Endometrial microvascular endothelial cells (primary cell): ENCODE data around the gene TMTC3. TPM values are rescaled to one million over a fixed set of nuclear protein-coding genes. Genes with fewer than 3 reads are reported as not detected.
"Not testable (repeated sequence)": the region's sequence is repeated elsewhere in the genome, so short reads cannot be mapped to it uniquely, and the experiment has no call there.

Experiments
- in situ Hi-C: cut with HindIII; loops from 2 replicates; pipeline ENCODE4 v1.10.0; 2017; ENCODE audit warnings: low sequenced_read_pairs, low pct_unique_long_range_greater_than_20kb; ENCODE audit errors: inconsistent ontology term
- total RNA-seq: library from RNA; depleted of rRNA; stranded (reverse); fragments of >200 nt; gene quantifications from one replicate; pipeline ENCODE4 v1.2.3, GENCODE V29; 2015; ENCODE audit errors: inconsistent ontology term

The TMTC3 gene
- total RNA-seq, result 67.6 TPM

GRCh38 chr12:88141774-88142609, at the start of gene TMTC3, which contains the start of gene CEP290:
TMTC3 (plus strand) TSS chr12:88142307; CDS start chr12:88148316, 6,009 bp downstream.
CEP290 (minus strand) TSS chr12:88142088; CDS start chr12:88141307, 781 bp downstream.
- in situ Hi-C loops, result no loop called here

GRCh38 chr12:88092771-88093170, 49.3 kb upstream of the TMTC3 start:
- in situ Hi-C loops, result no loop called here

GRCh38 chr12:88093573-88093972, 48.5 kb upstream of the TMTC3 start:
- in situ Hi-C loops, result no loop called here

- in situ Hi-C loops, result no loop called here
Measured at GRCh38 chr12:88108021-88108420, 34.1 kb upstream of the TMTC3 start.

GRCh38 chr12:88111074-88111652, 30.9 kb upstream of the TMTC3 start:
- in situ Hi-C loops, result no loop called here

- in situ Hi-C loops, result no loop called here
Measured at GRCh38 chr12:88113871-88114270, 28.2 kb upstream of the TMTC3 start.

GRCh38 chr12:88122666-88123065, 19.4 kb upstream of the TMTC3 start:
- in situ Hi-C loops, result no loop called here

GRCh38 chr12:88127099-88127498, 15.0 kb upstream of the TMTC3 start:
- in situ Hi-C loops, result no loop called here

GRCh38 chr12:88127855-88128254, 14.3 kb upstream of the TMTC3 start:
- in situ Hi-C loops, result no loop called here

GRCh38 chr12:88132392-88132791, 9.7 kb upstream of the TMTC3 start:
- in situ Hi-C loops, result no loop called here

- in situ Hi-C loops, result not testable (repeated sequence)
Measured at GRCh38 chr12:88133181-88133580, 8.9 kb upstream of the TMTC3 start.

GRCh38 chr12:88139711-88140110, 2.4 kb upstream of the TMTC3 start:
- in situ Hi-C loops, result not testable (repeated sequence)

- in situ Hi-C loops, result no loop called here
Measured at GRCh38 chr12:88141425-88141773, 708 bp upstream of the TMTC3 start.

GRCh38 chr12:88142610-88142991, 494 bp downstream of the TMTC3 start:
- in situ Hi-C loops, result no loop called here

GRCh38 chr12:88144037-88144436, 1.9 kb downstream of the TMTC3 start:
- in situ Hi-C loops, result no loop called here

- in situ Hi-C loops, result no loop called here
Measured at GRCh38 chr12:88144546-88145468, 2.7 kb downstream of the TMTC3 start.

- in situ Hi-C loops, result no loop called here
Measured at GRCh38 chr12:88145567-88146505, 3.7 kb downstream of the TMTC3 start.

GRCh38 chr12:88150063-88150462, 8.0 kb downstream of the TMTC3 start:
- in situ Hi-C loops, result no loop called here
